Suprapubic skin (tissue), 4 donors: ENCODE results near the gene ITPR2. TPM values are rescaled to one million over a fixed set of nuclear protein-coding genes. Genes with fewer than 3 reads are reported as not detected.

Experiments
- DNase-seq, 2 donors: peaks; one replicate each; pipeline ENCODE4 v3.0.0-alpha.2; 2019; ENCODE audit warnings: low spot score in 2 of 2
- H3K27ac ChIP-seq: fragments of 200-600 bp; sonication (generic); one replicate; pipeline ENCODE4 v1.5.1; 2019
- H3K27me3 ChIP-seq: fragments of 200-600 bp; sonication (generic); one replicate; pipeline ENCODE4 v1.5.1; 2019
- H3K36me3 ChIP-seq: fragments of 200-600 bp; sonication (generic); one replicate; pipeline ENCODE4 v1.5.1; 2019
- H3K4me1 ChIP-seq: fragments of 200-600 bp; sonication (generic); one replicate; pipeline ENCODE4 v1.5.1; 2019
- H3K4me3 ChIP-seq: fragments of 200-600 bp; sonication (generic); one replicate; pipeline ENCODE4 v1.5.1; 2019; ENCODE audit warnings: mild to moderate bottlenecking
- H3K9me3 ChIP-seq: fragments of 200-600 bp; sonication (generic); one replicate; pipeline ENCODE4 v1.5.1; 2019
- CTCF ChIP-seq, 2 donors: fragments of 200-600 bp in 1 of 2; fragments of 450-650 bp in 1 of 2; sonication (generic) in 1 of 2; IDR thresholded peaks; one replicate each; pipeline ENCODE4 v1.5.1; 2016 to 2019; ENCODE audit warnings: antibody characterized with exemption in 2 of 2, mild to moderate bottlenecking in 1 of 2, moderate library complexity in 1 of 2
- EP300 ChIP-seq: sonication (generic); formaldehyde crosslinking; IDR thresholded peaks from one replicate; pipeline ENCODE4 v1.6.1; 2017; ENCODE audit warnings: antibody characterized with exemption
- POLR2A ChIP-seq, 2 donors: fragments of 450-650 bp; IDR thresholded peaks; one replicate each; pipeline ENCODE4 v1.6.1; 2017; ENCODE audit warnings: antibody characterized with exemption in 2 of 2, mild to moderate bottlenecking in 2 of 2, moderate library complexity in 2 of 2
- POLR2AphosphoS5 ChIP-seq, 3 donors: sonication (generic); formaldehyde crosslinking; IDR thresholded peaks; one replicate each; pipeline ENCODE4 v1.6.1; 2017; ENCODE audit warnings: antibody characterized with exemption in 3 of 3
- WGBS: methylation state at CpG from one replicate; pipeline ENCODE4 v1.1.5; 2018; 5-methylcytosine and 5-hydroxymethylcytosine counted together
- total RNA-seq, 4 donors: library from RNA; depleted of rRNA; stranded (reverse); fragments of >200 nt; gene quantifications; one replicate each; pipeline ENCODE4 v1.1.0, GENCODE V29; 2016

ITPR2 gene
- total RNA-seq, 4 donors from 2014 or later, result 59.6 to 159 (median 72.1) TPM

- TF ChIP-seq POLR2A (IDR thresholded peaks at IDR 0.05), result no peak
- H3K27ac ChIP-seq, result no peak overlapping the region
- 16% methylated on average over 2 of the region's 2 CpGs for WGBS
These were observed 21.0 kb upstream of the ITPR2 start for GRCh38 chr12:26854031-26854390.

GRCh38 chr12:26853303-26854030 is 20.5 kb upstream of the ITPR2 start:
- 33% methylated on average over 11 of the region's 12 CpGs for WGBS
- peak; percentile 68 to 82 for DNase-seq
- Histone ChIP-seq H3K36me3 (no peaks in the 10 kb centered on the region), H3K27ac (no peak overlapping the region), H3K27me3 (no peaks in the 10 kb centered on the region), H3K4me1 (no peaks in the 10 kb centered on the region), H3K4me3 (no peak overlapping the region), H3K9me3 (no peaks in the 10 kb centered on the region)
- TF ChIP-seq CTCF (IDR thresholded peaks at IDR 0.05), result peak; percentile 71 to 78
- no peak for TF ChIP-seq POLR2A (IDR thresholded peaks at IDR 0.05)

More at GRCh38 chr12:26854031-26854390, 21.0 kb upstream of the ITPR2 start:
- DNase-seq, result no peak
- H3K4me1 ChIP-seq, result no peaks in the 10 kb centered on the region
- no peak overlapping the region for H3K4me3 ChIP-seq
- no peaks in the 10 kb centered on the region for H3K36me3 ChIP-seq
- no peaks in the 10 kb centered on the region for H3K9me3 ChIP-seq
- H3K27me3 ChIP-seq, result no peaks in the 10 kb centered on the region

- TF ChIP-seq POLR2A (IDR thresholded peaks at IDR 0.05) (no peak), CTCF (IDR thresholded peaks at IDR 0.05) (no peak), EP300 (no peak), POLR2AphosphoS5 (IDR thresholded peaks at IDR 0.05) (no peak)
- Histone ChIP-seq H3K27ac (no peak overlapping the region), H3K4me1 (peaks cover under 1% of the 10 kb centered on the region), H3K36me3 (no peaks in the 10 kb centered on the region), H3K4me3 (no peak overlapping the region), H3K27me3 (no peaks in the 10 kb centered on the region), H3K9me3 (no peaks in the 10 kb centered on the region)
- 24% methylated on average over 2 of the region's 2 CpGs for WGBS
- no peak for DNase-seq
These were observed 18.2 kb upstream of the ITPR2 start for GRCh38 chr12:26851031-26851809.

GRCh38 chr12:26848156-26848825 is 15.3 kb upstream of the ITPR2 start:
- Histone ChIP-seq H3K27ac (no peak overlapping the region), H3K4me3 (no peak overlapping the region), H3K36me3 (no peaks in the 10 kb centered on the region), H3K9me3 (no peaks in the 10 kb centered on the region), H3K27me3 (no peaks in the 10 kb centered on the region), H3K4me1 (peaks cover 13% of the 10 kb centered on the region)
- DNase-seq, result no peak
- 66% methylated on average over 6 of the region's 6 CpGs for WGBS
- TF ChIP-seq CTCF (IDR thresholded peaks at IDR 0.05), result no peak
- no peak for TF ChIP-seq POLR2AphosphoS5 (IDR thresholded peaks at IDR 0.05)
- no peak for TF ChIP-seq EP300
- no peak for TF ChIP-seq POLR2A (IDR thresholded peaks at IDR 0.05)

GRCh38 chr12:26847431-26847830 is 14.4 kb upstream of the ITPR2 start:
- no peak overlapping the region for H3K4me3 ChIP-seq
- no peaks in the 10 kb centered on the region for H3K27me3 ChIP-seq
- H3K9me3 ChIP-seq, result no peaks in the 10 kb centered on the region
- no peak for DNase-seq
- no peak for TF ChIP-seq POLR2A (IDR thresholded peaks at IDR 0.05)
- TF ChIP-seq CTCF (IDR thresholded peaks at IDR 0.05), result no peak
- TF ChIP-seq EP300, result no peak
- no peak for TF ChIP-seq POLR2AphosphoS5 (IDR thresholded peaks at IDR 0.05)
- WGBS, result 93% methylated on average over 5 of the region's 5 CpGs
- no peaks in the 10 kb centered on the region for H3K36me3 ChIP-seq
- no peak overlapping the region for H3K27ac ChIP-seq
- H3K4me1 ChIP-seq, result peaks cover 13% of the 10 kb centered on the region
